Gastroesophageal sphincter (tissue), 4 donors: Measurements from ENCODE around the gene PTPRU. TPM values are rescaled to one million over a fixed set of nuclear protein-coding genes. Genes with fewer than 3 reads are reported as not detected.

Source experiments
- ATAC-seq: fragments of 150-250 bp; one replicate; pipeline ENCODE4 v1.9.1; 2016; ENCODE audit warnings: mild to moderate bottlenecking, moderate library complexity
- H3K27ac ChIP-seq, 4 donors: fragments of 200-600 bp; sonication (generic) in 3 of 4; 1 replicate in 3 of 4; 2 replicates in 1 of 4; pipeline ENCODE4 v1.5.1; 2016 to 2019
- H3K27me3 ChIP-seq: fragments of 200-600 bp; sonication (generic); one replicate; pipeline ENCODE4 v1.5.1; 2019
- H3K36me3 ChIP-seq, 2 donors: fragments of 200-600 bp; sonication (generic); one replicate each; pipeline ENCODE4 v1.5.1; 2019; ENCODE audit warnings: control low read depth in 1 of 2
- H3K4me1 ChIP-seq, 3 donors: fragments of 200-600 bp; sonication (generic); 1 replicate in 2 of 3; 2 replicates in 1 of 3; pipeline ENCODE4 v1.5.1; 2016 to 2019; ENCODE audit warnings: control low read depth in 2 of 3
- H3K4me3 ChIP-seq, 2 donors: fragments of 200-600 bp; sonication (generic); one replicate each; pipeline ENCODE4 v1.5.1; 2019; ENCODE audit warnings: mild to moderate bottlenecking in 1 of 2, moderate library complexity in 1 of 2
- H3K9me3 ChIP-seq, 3 donors: fragments of 200-600 bp; sonication (generic); one replicate each; pipeline ENCODE4 v1.5.1; 2017 to 2019; ENCODE audit warnings: control low read depth in 2 of 3
- EP300 ChIP-seq: sonication (generic); formaldehyde crosslinking; IDR thresholded peaks from one replicate; pipeline ENCODE4 v1.6.1; 2017; ENCODE audit warnings: antibody characterized with exemption, mild to moderate bottlenecking
- POLR2A ChIP-seq, 2 donors: fragments of 450-650 bp; IDR thresholded peaks; one replicate each; pipeline ENCODE4 v1.6.1; 2017; ENCODE audit warnings: antibody characterized with exemption in 2 of 2, mild to moderate bottlenecking in 2 of 2, moderate library complexity in 1 of 2
- POLR2AphosphoS5 ChIP-seq: sonication (generic); formaldehyde crosslinking; IDR thresholded peaks from one replicate; pipeline ENCODE4 v1.6.1; 2017; ENCODE audit warnings: antibody characterized with exemption
- WGBS, 2 donors: methylation state at CpG; one replicate each; pipeline ENCODE4 v1.1.5; 2018; ENCODE audit warnings: low coverage in 1 of 2; 5-methylcytosine and 5-hydroxymethylcytosine counted together
- total RNA-seq, 4 donors: library from RNA; depleted of rRNA; stranded (reverse); fragments of >200 nt; gene quantifications; one replicate each; pipeline ENCODE4 v1.1.0, GENCODE V29; 2016
- TF ChIP-seq, protein P1 (sequence below), 4 experiments: fragments of 200-600 bp in 2 of 4; fragments of 450-650 bp in 2 of 4; sonication (generic) in 1 of 4; IDR thresholded peaks; one replicate each; pipeline ENCODE4 v1.5.1; 2017 to 2019; ENCODE audit warnings: antibody characterized with exemption in 4 of 4, mild to moderate bottlenecking in 2 of 4, moderate library complexity in 2 of 4

The PTPRU gene
- total RNA-seq, 4 donors from 2014 or later: 11.1 to 30.5 (median 23.7) TPM

DNA sequence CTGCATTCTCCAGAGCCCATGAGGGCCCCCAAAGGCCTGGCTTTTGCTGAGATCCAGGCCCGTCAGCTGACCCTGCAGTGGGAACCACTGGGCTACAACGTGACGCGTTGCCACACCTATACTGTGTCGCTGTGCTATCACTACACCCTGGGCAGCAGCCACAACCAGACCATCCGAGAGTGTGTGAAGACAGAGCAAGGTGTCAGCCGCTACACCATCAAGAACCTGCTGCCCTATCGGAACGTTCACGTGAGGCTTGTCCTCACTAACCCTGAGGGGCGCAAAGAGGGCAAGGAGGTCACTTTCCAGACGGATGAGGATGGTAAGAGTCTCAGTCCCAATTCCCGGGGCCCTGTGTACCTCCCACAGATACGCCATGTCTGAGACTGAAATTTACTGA lies 39.1 kb downstream of the PTPRU start:
- H3K9me3 ChIP-seq: no peaks in the 10 kb centered on the region
- no peak overlapping the region for H3K27ac ChIP-seq
- ATAC-seq: no peak
- H3K36me3 ChIP-seq: peaks cover 0 to 42% of the 10 kb centered on the region in 2 donors
- peaks cover 0 to 20% (median 9%) of the 10 kb centered on the region in 3 donors for H3K4me1 ChIP-seq
- TF ChIP-seq POLR2AphosphoS5 (no peak), EP300 (no peak), POLR2A (IDR thresholded peaks at IDR 0.05) (no peak)
- TF ChIP-seq, protein P1, sequence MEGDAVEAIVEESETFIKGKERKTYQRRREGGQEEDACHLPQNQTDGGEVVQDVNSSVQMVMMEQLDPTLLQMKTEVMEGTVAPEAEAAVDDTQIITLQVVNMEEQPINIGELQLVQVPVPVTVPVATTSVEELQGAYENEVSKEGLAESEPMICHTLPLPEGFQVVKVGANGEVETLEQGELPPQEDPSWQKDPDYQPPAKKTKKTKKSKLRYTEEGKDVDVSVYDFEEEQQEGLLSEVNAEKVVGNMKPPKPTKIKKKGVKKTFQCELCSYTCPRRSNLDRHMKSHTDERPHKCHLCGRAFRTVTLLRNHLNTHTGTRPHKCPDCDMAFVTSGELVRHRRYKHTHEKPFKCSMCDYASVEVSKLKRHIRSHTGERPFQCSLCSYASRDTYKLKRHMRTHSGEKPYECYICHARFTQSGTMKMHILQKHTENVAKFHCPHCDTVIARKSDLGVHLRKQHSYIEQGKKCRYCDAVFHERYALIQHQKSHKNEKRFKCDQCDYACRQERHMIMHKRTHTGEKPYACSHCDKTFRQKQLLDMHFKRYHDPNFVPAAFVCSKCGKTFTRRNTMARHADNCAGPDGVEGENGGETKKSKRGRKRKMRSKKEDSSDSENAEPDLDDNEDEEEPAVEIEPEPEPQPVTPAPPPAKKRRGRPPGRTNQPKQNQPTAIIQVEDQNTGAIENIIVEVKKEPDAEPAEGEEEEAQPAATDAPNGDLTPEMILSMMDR (IDR thresholded peaks at IDR 0.05): no peak
- 78 to 80% methylated on average over 2 to 7 of the region's 14 CpGs for WGBS, 2 donors
- H3K4me3 ChIP-seq: no peak overlapping the region
- H3K27me3 ChIP-seq: no peaks in the 10 kb centered on the region

DNA sequence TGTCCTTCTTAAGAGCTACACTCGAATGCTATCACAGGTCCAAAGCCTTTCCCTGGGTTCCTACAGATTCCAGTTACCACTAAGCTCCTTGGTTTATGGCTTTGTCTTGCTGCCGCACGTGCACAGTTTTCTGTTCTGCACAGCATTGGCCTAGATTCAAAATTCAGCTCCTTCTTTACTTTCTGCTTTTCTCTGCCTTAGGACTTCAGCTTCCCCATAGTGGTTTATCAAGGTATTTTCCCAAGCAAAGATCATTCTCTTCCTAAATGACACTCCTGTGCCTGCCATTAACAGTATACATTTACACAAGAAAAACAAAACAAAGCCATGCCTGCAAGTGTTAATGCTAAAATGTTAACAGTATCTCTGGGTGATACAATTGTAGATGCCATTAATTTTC lies 41.8 kb downstream of the PTPRU start:
- Histone ChIP-seq H3K9me3 (no peaks in the 10 kb centered on the region), H3K27ac (no peak overlapping the region), H3K27me3 (peaks cover 10% of the 10 kb centered on the region), H3K4me1 (peaks cover 0 to 10% (median 0%) of the 10 kb centered on the region in 3 donors), H3K4me3 (no peak overlapping the region), H3K36me3 (peaks cover 0 to 42% of the 10 kb centered on the region in 2 donors)
- ATAC-seq: no peak
- WGBS, 2 donors: 51 to 83% methylated on average over 1 to 3 of the region's 3 CpGs
- no peak for TF ChIP-seq POLR2A (IDR thresholded peaks at IDR 0.05)
- TF ChIP-seq, protein P1 (IDR thresholded peaks at IDR 0.05): no peak
- TF ChIP-seq POLR2AphosphoS5: no peak
- no peak for TF ChIP-seq EP300

DNA sequence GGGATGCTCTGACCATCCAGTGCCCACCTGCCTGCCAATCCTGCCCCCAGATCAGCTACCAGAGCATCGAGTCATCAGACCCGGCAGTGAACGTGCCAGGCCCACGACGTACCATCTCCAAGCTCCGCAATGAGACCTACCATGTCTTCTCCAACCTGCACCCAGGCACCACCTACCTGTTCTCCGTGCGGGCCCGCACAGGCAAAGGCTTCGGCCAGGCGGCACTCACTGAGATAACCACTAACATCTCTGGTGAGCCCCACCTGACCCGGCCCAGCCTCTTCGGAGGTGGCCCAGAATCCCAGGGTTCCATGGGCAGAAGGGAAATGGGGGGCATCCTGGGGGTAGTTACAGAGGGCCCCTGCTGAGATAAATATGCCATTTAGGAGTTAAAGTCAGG lies 43.1 kb downstream of the PTPRU start:
- no peak for ATAC-seq
- peaks cover 0 to 16% (median 0%) of the 10 kb centered on the region in 3 donors for H3K4me1 ChIP-seq
- peaks cover 10% of the 10 kb centered on the region for H3K27me3 ChIP-seq
- no peak overlapping the region for H3K27ac ChIP-seq
- TF ChIP-seq POLR2AphosphoS5 (no peak), EP300 (no peak), POLR2A (IDR thresholded peaks at IDR 0.05) (no peak)
- TF ChIP-seq, protein P1 (IDR thresholded peaks at IDR 0.05): no peak
- peaks cover 0 to 42% of the 10 kb centered on the region in 2 donors for H3K36me3 ChIP-seq
- no peak overlapping the region for H3K4me3 ChIP-seq
- 100% methylated on average over 4 of the region's 13 CpGs; no CpG with 5 or more reads in 1 of the 2 donors for WGBS, 2 donors
- H3K9me3 ChIP-seq: no peaks in the 10 kb centered on the region

GRCh38 chr1:29279951-29280391 lies 43.6 kb downstream of the PTPRU start:
- H3K27ac ChIP-seq: no peak overlapping the region
- WGBS, 2 donors: no CpG with 5 or more reads among the region's 11 CpGs
- no peaks in the 10 kb centered on the region for H3K9me3 ChIP-seq
- ATAC-seq: no peak
- H3K4me3 ChIP-seq: no peak overlapping the region
- peaks cover 0 to 16% (median 0%) of the 10 kb centered on the region in 3 donors for H3K4me1 ChIP-seq
- TF ChIP-seq POLR2A (IDR thresholded peaks at IDR 0.05) (no peak), POLR2AphosphoS5 (no peak), EP300 (no peak)
- TF ChIP-seq, protein P1 (IDR thresholded peaks at IDR 0.05): no peak
- peaks cover 10% of the 10 kb centered on the region for H3K27me3 ChIP-seq
- H3K36me3 ChIP-seq: peaks cover 0 to 42% of the 10 kb centered on the region in 2 donors

DNA sequence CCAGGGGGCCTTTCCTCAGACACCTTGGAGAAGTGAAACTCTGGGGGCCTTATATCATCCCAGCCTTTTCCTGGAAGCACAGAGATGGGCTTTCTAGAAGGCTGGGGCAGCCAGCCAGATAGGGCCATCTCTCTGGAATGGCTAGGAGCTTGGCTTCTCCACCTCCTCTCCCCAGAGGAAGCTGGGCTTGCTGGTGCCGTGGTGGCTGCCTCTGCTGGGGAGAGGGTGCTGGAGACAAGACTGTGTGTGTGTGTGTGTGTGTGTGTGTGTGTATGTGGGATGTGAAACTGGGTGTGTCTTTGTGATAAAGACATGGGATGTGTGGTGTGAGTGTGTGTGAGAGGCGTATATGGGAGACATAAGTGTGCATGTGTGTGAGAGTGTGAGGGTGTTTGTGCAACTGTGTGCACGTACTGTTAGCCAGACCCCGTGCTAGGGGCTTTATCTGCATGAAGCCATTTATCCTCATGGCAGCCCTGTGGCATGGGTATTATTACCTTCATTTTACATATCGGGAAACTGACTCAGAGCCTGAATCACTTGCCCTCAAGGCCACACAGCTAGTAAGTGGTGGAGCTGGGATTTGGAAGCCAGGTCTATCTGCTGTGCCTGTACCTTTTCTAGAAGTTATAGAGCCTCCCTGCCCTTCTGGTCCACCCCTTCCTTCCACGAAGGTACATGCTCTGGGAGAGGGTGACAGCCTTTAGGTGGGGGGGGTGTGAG lies 44.2 kb downstream of the PTPRU start:
- Histone ChIP-seq H3K9me3 (no peaks in the 10 kb centered on the region), H3K36me3 (peaks cover 0 to 36% of the 10 kb centered on the region in 2 donors), H3K4me3 (no peak overlapping the region), H3K27me3 (peaks cover 10% of the 10 kb centered on the region), H3K4me1 (peaks cover 0 to 16% (median 0%) of the 10 kb centered on the region in 3 donors), H3K27ac (no peak overlapping the region)
- WGBS, 2 donors: 80% methylated on average over 5 of the region's 6 CpGs; no CpG with 5 or more reads in 1 of the 2 donors
- no peak for TF ChIP-seq POLR2A (IDR thresholded peaks at IDR 0.05)
- TF ChIP-seq, protein P1 (IDR thresholded peaks at IDR 0.05): no peak
- TF ChIP-seq POLR2AphosphoS5: no peak
- no peak for TF ChIP-seq EP300
- no peak for ATAC-seq
